PC-3 (cell line): ENCODE results near the gene SLC25A45.

Source experiments
- EZH2 ChIP-seq: fragments of 300-600 bp; sonication (generic); IDR thresholded peaks from one replicate; pipeline ENCODE4 v1.6.1; 2017; ENCODE audit warnings: antibody characterized with exemption, mild to moderate bottlenecking, low read length; ENCODE audit not compliant: unreplicated experiment
- TF ChIP-seq, protein P1 (sequence below): fragments of 300-600 bp; sonication (generic); conservative IDR thresholded peaks from 2 replicates; pipeline ENCODE4 v1.5.1; 2017; ENCODE audit warnings: antibody characterized with exemption, low read depth, mild to moderate bottlenecking, low read length

DNA sequence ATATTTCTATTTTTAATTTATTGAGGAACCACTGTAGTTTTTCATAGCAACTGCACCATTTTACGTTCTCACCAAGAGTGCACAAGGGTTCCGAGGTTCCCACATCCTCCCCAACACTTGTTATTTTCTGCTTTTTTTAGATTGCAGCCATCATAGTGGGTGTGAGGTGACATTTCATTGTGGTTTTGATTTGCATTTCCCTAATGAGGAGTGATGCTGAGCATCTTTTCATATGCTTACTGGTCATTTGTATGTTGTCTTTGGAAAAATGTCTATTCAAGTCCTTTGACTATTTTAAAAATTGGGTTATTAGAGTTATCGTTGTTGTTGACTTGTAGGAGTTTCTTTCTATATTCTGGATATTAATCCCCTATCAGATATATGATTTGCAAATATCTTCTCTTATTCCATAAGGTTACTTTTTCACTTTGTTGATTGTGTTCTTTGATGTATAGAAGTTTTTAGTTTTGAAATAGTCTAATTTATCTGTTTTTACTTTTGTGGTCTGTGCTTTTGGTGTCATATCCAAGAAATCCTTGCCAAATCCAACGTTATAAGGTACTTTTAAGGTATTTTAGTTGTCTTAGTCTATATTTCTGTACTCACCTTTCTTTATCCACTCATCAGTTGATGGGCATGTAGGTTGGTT lies 49.1 kb upstream of the SLC25A45 start:
- TF ChIP-seq EZH2, result no peak
- TF ChIP-seq, protein P1, sequence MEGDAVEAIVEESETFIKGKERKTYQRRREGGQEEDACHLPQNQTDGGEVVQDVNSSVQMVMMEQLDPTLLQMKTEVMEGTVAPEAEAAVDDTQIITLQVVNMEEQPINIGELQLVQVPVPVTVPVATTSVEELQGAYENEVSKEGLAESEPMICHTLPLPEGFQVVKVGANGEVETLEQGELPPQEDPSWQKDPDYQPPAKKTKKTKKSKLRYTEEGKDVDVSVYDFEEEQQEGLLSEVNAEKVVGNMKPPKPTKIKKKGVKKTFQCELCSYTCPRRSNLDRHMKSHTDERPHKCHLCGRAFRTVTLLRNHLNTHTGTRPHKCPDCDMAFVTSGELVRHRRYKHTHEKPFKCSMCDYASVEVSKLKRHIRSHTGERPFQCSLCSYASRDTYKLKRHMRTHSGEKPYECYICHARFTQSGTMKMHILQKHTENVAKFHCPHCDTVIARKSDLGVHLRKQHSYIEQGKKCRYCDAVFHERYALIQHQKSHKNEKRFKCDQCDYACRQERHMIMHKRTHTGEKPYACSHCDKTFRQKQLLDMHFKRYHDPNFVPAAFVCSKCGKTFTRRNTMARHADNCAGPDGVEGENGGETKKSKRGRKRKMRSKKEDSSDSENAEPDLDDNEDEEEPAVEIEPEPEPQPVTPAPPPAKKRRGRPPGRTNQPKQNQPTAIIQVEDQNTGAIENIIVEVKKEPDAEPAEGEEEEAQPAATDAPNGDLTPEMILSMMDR, result no peak
